K562 (cell line): Measurements from ENCODE around the gene SIMC1. TPM values are rescaled to one million over a fixed set of nuclear protein-coding genes. Genes with fewer than 3 reads are reported as not detected.

Source experiments
- ARHGAP35 ChIP-seq: fragments of 450-650 bp; IDR thresholded peaks from 2 replicates; pipeline ENCODE4 v1.6.1; 2018; ENCODE audit not compliant: partially characterized antibody
- COPS2 ChIP-seq: fragments of 450-650 bp; conservative IDR thresholded peaks from 2 replicates; pipeline ENCODE4 v1.6.1; 2016; ENCODE audit warnings: mild to moderate bottlenecking, moderate library complexity
- DMBX1 ChIP-seq: fragments of 250-450 bp; sonication (Bioruptor Pico); IDR thresholded peaks from 2 replicates; pipeline ENCODE4 v1.8.0; 2022; ENCODE audit warnings: inconsistent platforms, mild to moderate bottlenecking, moderate library complexity, borderline replicate concordance
- EWSR1 ChIP-seq: fragments of 450-650 bp; IDR thresholded peaks from 2 replicates; pipeline ENCODE4 v1.6.1; 2018; ENCODE audit warnings: borderline replicate concordance, mild to moderate bottlenecking, low read depth, moderate library complexity; ENCODE audit not compliant: partially characterized antibody
- HLTF ChIP-seq: fragments of 450-650 bp; IDR thresholded peaks from 2 replicates; pipeline ENCODE4 v1.6.1; 2016
- IFI16 ChIP-seq: fragments of 250-450 bp; sonication (Bioruptor Pico); IDR thresholded peaks from 2 replicates; pipeline ENCODE4 v2.1.2; 2022; ENCODE audit warnings: mild to moderate bottlenecking, inconsistent platforms
- MXI1 ChIP-seq: IDR thresholded peaks from 2 replicates; pipeline ENCODE4 v1.6.1; 2011; ENCODE audit warnings: low read depth, mild to moderate bottlenecking, improper control_type of control experiment, low read length
- POLR2AphosphoS5 ChIP-seq: IDR thresholded peaks from 2 replicates; pipeline ENCODE4 v1.6.1; 2011; ENCODE audit warnings: mild to moderate bottlenecking, low read depth, low read length, moderate library complexity; ENCODE audit not compliant: control insufficient read depth, insufficient read depth
- POLR3G ChIP-seq: IDR thresholded peaks from 2 replicates; pipeline ENCODE4 v1.6.1; 2011; ENCODE audit not compliant: insufficient read length, insufficient replicate concordance; ENCODE audit errors: extremely low read depth
- SMC3 ChIP-seq: conservative IDR thresholded peaks from 2 replicates; pipeline ENCODE4 v1.6.1; 2011; ENCODE audit warnings: low read depth, low read length, improper control_type of control experiment; ENCODE audit not compliant: insufficient read depth
- SNRNP70 ChIP-seq: fragments of 200-400 bp; formaldehyde crosslinking; optimal IDR thresholded peaks from 2 replicates; pipeline ENCODE3; 2017; ENCODE audit warnings: low read depth, low read length
- TAF9B ChIP-seq: fragments of 450-650 bp; IDR thresholded peaks from 2 replicates; pipeline ENCODE4 v1.6.1; 2018; ENCODE audit warnings: mild to moderate bottlenecking; ENCODE audit not compliant: partially characterized antibody
- ZNF143 ChIP-seq: sonication (generic); formaldehyde crosslinking; IDR thresholded peaks from 2 replicates; pipeline ENCODE4 v1.9.0; 2022; ENCODE audit warnings: mild to moderate bottlenecking, missing genetic modification reagents
- ZNF197 ChIP-seq: fragments of 200-800 bp; sonication (Bioruptor generic); IDR thresholded peaks from 2 replicates; pipeline ENCODE4 v1.6.1; 2016; ENCODE audit warnings: low read depth, missing genetic modification characterization, missing compliant biosample characterization
- ZNF253 ChIP-seq: fragments of 250-450 bp; sonication (Bioruptor Pico); conservative IDR thresholded peaks from 2 replicates; pipeline ENCODE4 v1.6.1; 2021; ENCODE audit warnings: mild to moderate bottlenecking
- ZNF780A ChIP-seq: fragments of 250-450 bp; sonication (Bioruptor Pico); IDR thresholded peaks from 2 replicates; pipeline ENCODE4 v1.5.0; 2021; ENCODE audit warnings: mild to moderate bottlenecking
- ZNF79 ChIP-seq: fragments of 250-450 bp; sonication (Bioruptor Pico); IDR thresholded peaks from 2 replicates; pipeline ENCODE4 v1.4.0; 2020; ENCODE audit warnings: low read depth, mild to moderate bottlenecking, moderate library complexity
- ZSCAN32 ChIP-seq: fragments of 450-650 bp; formaldehyde crosslinking; IDR thresholded peaks from 2 replicates; pipeline ENCODE4 v1.4.0; 2020; ENCODE audit warnings: mild to moderate bottlenecking, moderate library complexity
- polyA plus RNA-seq, 8 experiments: library from polyadenylated mRNA; depleted of rRNA in 4 of 8; stranded (reverse) in 5 of 8; unstranded in 3 of 8; fragments of >200 nt; fragmentation: Nextera tagmentation in 2 of 8; fragmentation: Illumina TruSeq in 1 of 8; extraction: Ambion mirVana in 2 of 8; extraction: Trizol in 1 of 8; gene quantifications; 2 replicates each; pipeline versions ENCODE4 v1.2.1 to v1.2.3, GENCODE V29; 2011 to 2014; ENCODE audit warnings: inconsistent platforms in 1 of 8, missing spikeins in 1 of 8
- total RNA-seq, 7 experiments: library from RNA; depleted of rRNA in 6 of 7; stranded (reverse); fragments of >200 nt in 6 of 7; fragmentation: Illumina TruSeq in 2 of 7; extraction: Trizol in 2 of 7; gene quantifications; 2 replicates each; pipeline versions ENCODE4 v1.2.1 to v1.2.3, GENCODE V29; 2011 to 2021; ENCODE audit warnings: low replicate concordance in 1 of 7
- TF ChIP-seq, protein P1 (sequence below): fragments of 250-450 bp; sonication (Bioruptor Pico); IDR thresholded peaks from 2 replicates; pipeline ENCODE4 v1.4.0; 2020
- TF ChIP-seq, protein P2 (sequence below): fragments of 450-650 bp; conservative IDR thresholded peaks from 2 replicates; pipeline ENCODE4 v1.6.1; 2016; ENCODE audit warnings: missing genetic modification characterization, low read depth, mild to moderate bottlenecking, control low read depth, missing compliant biosample characterization
- TF ChIP-seq, protein P3 (sequence below): fragments of 450-650 bp; IDR thresholded peaks from 2 replicates; pipeline ENCODE4 v1.7.0; 2016; ENCODE audit warnings: borderline replicate concordance
- TF ChIP-seq, protein P4 (sequence below): fragments of 200-800 bp; sonication (Bioruptor generic); IDR thresholded peaks from 2 replicates; pipeline ENCODE4 v1.6.1; 2017; ENCODE audit warnings: missing genetic modification characterization, missing compliant biosample characterization

Gene SIMC1
- total and polyA plus RNA-seq, 9 of the 15 experiments (the other 6 are each of a cell fraction or from before 2014, with no cell fraction given), result 7.2 to 36.3 (median 14.7) TPM

DNA sequence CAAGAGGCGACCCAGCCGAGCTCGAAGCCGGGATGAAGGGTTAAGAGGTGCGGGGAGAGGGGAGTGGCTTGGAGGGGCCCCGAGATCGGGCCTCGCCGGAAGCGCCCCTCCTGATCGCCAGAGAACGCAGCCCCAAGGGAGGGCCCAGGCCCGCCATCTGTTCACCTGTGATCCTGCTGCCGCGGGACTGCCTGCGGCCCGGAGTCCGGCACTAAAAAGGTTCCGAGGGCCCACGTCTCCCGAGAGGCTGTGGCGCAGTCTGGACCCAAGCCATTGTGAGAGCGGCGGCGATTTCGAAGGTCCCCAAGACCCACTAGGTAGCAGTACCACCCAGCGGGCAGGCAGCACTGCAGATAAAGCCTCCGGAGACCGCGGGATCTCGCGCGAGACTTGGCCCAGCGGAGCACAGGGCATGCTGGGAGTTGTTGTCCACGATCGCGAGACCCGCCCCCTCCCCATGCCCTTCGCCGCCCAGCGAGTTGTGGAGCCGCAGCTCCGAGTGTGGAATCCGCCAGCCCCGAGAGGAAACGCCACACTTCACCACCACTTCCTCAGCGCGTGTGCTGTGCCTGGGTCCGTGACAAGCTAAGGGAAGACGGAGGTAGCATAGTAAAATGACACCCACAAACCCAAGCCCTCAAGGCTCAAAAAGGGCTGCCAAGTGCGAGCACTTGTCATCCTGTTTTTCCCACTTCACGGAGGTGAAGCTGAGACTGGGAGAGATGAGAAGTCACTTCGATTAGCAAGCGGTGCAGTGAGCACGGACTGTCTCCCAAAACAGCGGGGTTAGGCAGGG, 123.4 kb downstream of the SIMC1 start, which contains the start of gene KIAA1191 (continued):
- TF ChIP-seq, protein P1, sequence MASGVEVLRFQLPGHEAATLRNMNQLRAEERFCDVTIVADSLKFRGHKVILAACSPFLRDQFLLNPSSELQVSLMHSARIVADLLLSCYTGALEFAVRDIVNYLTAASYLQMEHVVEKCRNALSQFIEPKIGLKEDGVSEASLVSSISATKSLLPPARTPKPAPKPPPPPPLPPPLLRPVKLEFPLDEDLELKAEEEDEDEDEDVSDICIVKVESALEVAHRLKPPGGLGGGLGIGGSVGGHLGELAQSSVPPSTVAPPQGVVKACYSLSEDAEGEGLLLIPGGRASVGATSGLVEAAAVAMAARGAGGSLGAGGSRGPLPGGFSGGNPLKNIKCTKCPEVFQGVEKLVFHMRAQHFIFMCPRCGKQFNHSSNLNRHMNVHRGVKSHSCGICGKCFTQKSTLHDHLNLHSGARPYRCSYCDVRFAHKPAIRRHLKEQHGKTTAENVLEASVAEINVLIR (CRISPR knock-in tag), result no peak
- TF ChIP-seq ZNF79 (no peak), DMBX1 (CRISPR knock-in tag) (no peak), SMC3 (peak; percentile 31), ZNF197 (CRISPR knock-in tag) (no peak), ZNF143 (CRISPR knock-in tag) (peak; percentile 93), MXI1 (peak; percentile 54), ZNF780A (CRISPR knock-in tag) (no peak), POLR3G (no peak), TAF9B (no peak), POLR2AphosphoS5 (peak; percentile 85), HLTF (peak; percentile 99), COPS2 (no peak), ZSCAN32 (CRISPR knock-in tag) (0 out of 2 replicates have a peak, but pooled peaks have one; percentile 11), ARHGAP35 (peak; percentile 91), IFI16 (no peak), ZNF253 (no peak), EWSR1 (no peak), SNRNP70 (no peak)
- TF ChIP-seq, protein P2, sequence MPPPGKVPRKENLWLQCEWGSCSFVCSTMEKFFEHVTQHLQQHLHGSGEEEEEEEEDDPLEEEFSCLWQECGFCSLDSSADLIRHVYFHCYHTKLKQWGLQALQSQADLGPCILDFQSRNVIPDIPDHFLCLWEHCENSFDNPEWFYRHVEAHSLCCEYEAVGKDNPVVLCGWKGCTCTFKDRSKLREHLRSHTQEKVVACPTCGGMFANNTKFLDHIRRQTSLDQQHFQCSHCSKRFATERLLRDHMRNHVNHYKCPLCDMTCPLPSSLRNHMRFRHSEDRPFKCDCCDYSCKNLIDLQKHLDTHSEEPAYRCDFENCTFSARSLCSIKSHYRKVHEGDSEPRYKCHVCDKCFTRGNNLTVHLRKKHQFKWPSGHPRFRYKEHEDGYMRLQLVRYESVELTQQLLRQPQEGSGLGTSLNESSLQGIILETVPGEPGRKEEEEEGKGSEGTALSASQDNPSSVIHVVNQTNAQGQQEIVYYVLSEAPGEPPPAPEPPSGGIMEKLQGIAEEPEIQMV (tag), result no peak
- TF ChIP-seq, protein P3, sequence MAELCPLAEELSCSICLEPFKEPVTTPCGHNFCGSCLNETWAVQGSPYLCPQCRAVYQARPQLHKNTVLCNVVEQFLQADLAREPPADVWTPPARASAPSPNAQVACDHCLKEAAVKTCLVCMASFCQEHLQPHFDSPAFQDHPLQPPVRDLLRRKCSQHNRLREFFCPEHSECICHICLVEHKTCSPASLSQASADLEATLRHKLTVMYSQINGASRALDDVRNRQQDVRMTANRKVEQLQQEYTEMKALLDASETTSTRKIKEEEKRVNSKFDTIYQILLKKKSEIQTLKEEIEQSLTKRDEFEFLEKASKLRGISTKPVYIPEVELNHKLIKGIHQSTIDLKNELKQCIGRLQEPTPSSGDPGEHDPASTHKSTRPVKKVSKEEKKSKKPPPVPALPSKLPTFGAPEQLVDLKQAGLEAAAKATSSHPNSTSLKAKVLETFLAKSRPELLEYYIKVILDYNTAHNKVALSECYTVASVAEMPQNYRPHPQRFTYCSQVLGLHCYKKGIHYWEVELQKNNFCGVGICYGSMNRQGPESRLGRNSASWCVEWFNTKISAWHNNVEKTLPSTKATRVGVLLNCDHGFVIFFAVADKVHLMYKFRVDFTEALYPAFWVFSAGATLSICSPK, result no peak
- TF ChIP-seq, protein P4, sequence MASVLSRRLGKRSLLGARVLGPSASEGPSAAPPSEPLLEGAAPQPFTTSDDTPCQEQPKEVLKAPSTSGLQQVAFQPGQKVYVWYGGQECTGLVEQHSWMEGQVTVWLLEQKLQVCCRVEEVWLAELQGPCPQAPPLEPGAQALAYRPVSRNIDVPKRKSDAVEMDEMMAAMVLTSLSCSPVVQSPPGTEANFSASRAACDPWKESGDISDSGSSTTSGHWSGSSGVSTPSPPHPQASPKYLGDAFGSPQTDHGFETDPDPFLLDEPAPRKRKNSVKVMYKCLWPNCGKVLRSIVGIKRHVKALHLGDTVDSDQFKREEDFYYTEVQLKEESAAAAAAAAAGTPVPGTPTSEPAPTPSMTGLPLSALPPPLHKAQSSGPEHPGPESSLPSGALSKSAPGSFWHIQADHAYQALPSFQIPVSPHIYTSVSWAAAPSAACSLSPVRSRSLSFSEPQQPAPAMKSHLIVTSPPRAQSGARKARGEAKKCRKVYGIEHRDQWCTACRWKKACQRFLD (CRISPR knock-in tag), result no peak
